Colonic mucosa (tissue), 4 donors: ENCODE data around the gene GGT7. TPM values are rescaled to one million over a fixed set of nuclear protein-coding genes. Genes with fewer than 3 reads are reported as not detected.
"Not testable (repeated sequence)": the region's sequence is repeated elsewhere in the genome, so short reads cannot be mapped to it uniquely, and the experiment has no call there.

ENCODE experiments used
- DNase-seq: peaks from one replicate; pipeline ENCODE4 v3.0.0-alpha.2; 2020
- H3K27ac ChIP-seq: fragments of 200-600 bp; one replicate; pipeline ENCODE4 v1.8.0; 2021
- H3K27me3 ChIP-seq: fragments of 200-600 bp; one replicate; pipeline ENCODE4 v1.8.0; 2021
- H3K36me3 ChIP-seq: fragments of 200-600 bp; one replicate; pipeline ENCODE4 v1.8.0; 2021
- H3K4me1 ChIP-seq: fragments of 200-600 bp; one replicate; pipeline ENCODE4 v1.8.0; 2021; ENCODE audit warnings: mild to moderate bottlenecking
- H3K4me3 ChIP-seq: fragments of 200-600 bp; one replicate; pipeline ENCODE4 v1.8.0; 2021
- H3K9ac ChIP-seq, 2 donors: one replicate each; pipeline ENCODE4 v1.7.0; 2013; ENCODE audit warnings: control low read depth in 2 of 2, low read depth in 2 of 2, low read length in 2 of 2
- H3K9me3 ChIP-seq: fragments of 200-600 bp; one replicate; pipeline ENCODE4 v1.8.0; 2021
- intact Hi-C: fragments of 100-400 bp; cut with DNase I; formaldehyde crosslinking; loops from one replicate; pipeline ENCODE4 v1.14.1; 2022
- total RNA-seq, 2 donors: library from RNA; stranded (reverse); fragmentation: NEBNext Ultra II Directional in 1 of 2; extraction: Animal tissue kit (Norgen Biotek cat#: 25700) in 1 of 2; gene quantifications; one replicate each; pipeline ENCODE4 v1.2.1, GENCODE V29; 2021
- TF ChIP-seq, protein P1 (sequence below): fragments of 200-600 bp; IDR thresholded peaks from one replicate; pipeline ENCODE4 v1.8.0; 2022; ENCODE audit warnings: antibody characterized with exemption, mild to moderate bottlenecking
- donor health status: healthy.
- donor health status: DM: no; HTN: no; CAD: no.
- donor health status: DM: no; HTN: no; CAD: no.

GGT7 gene
- total RNA-seq, 2 donors from 2014 or later: 10.1 to 17.8 TPM

DNA sequence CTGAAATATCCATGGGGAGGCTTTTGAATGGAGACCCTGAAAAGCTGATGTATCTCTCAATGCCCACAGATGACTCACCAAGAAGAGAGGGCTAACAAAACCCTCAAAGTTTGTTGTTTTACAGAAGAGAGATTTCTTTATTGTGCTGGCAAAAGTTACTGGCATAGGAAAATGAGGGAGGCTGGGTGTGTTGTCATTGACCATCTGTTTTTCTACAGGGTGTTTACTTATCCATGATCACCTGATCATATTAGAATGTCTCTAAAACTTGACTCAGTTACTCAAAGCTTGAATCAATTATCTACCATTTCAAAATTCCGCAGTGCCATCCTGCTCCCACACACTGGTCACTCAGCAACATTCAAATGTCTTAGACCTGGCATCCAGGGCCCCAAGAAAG, 57.0 kb downstream of the GGT7 start:
- intact Hi-C loops: no loop called here
- no peaks in the 10 kb centered on the region for H3K36me3 ChIP-seq
- no peaks in the 10 kb centered on the region for H3K27me3 ChIP-seq
- H3K4me1 ChIP-seq: no peaks in the 10 kb centered on the region
- no peak overlapping the region for H3K4me3 ChIP-seq
- H3K9ac ChIP-seq: no peak overlapping the region
- TF ChIP-seq, protein P1, sequence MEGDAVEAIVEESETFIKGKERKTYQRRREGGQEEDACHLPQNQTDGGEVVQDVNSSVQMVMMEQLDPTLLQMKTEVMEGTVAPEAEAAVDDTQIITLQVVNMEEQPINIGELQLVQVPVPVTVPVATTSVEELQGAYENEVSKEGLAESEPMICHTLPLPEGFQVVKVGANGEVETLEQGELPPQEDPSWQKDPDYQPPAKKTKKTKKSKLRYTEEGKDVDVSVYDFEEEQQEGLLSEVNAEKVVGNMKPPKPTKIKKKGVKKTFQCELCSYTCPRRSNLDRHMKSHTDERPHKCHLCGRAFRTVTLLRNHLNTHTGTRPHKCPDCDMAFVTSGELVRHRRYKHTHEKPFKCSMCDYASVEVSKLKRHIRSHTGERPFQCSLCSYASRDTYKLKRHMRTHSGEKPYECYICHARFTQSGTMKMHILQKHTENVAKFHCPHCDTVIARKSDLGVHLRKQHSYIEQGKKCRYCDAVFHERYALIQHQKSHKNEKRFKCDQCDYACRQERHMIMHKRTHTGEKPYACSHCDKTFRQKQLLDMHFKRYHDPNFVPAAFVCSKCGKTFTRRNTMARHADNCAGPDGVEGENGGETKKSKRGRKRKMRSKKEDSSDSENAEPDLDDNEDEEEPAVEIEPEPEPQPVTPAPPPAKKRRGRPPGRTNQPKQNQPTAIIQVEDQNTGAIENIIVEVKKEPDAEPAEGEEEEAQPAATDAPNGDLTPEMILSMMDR: no peak
- H3K9me3 ChIP-seq: no peaks in the 10 kb centered on the region
- no peak for DNase-seq
- H3K27ac ChIP-seq: no peak overlapping the region

DNA sequence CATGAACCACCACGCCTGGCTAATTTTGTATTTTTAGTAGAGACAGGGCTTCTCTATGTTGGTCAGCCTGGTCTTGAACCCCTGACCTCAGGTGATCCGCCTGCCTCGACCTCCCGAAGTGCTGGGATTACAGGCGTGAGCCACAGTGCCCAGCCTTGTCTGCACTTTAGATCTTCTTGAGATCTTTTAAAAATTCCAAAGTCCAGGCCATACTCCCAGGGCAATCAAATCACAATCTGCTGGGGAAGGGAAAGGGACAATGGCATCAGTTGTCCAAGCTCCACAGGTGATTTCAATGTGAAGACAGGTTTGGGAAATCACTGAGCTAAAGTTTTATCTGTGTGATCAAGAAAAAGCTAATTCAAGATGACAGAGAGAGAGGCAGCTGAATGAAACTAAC, 64.1 kb downstream of the GGT7 start:
- no peak overlapping the region for H3K27ac ChIP-seq
- no peaks in the 10 kb centered on the region for H3K36me3 ChIP-seq
- no peak overlapping the region for H3K4me3 ChIP-seq
- H3K9me3 ChIP-seq: no peaks in the 10 kb centered on the region
- H3K4me1 ChIP-seq: no peaks in the 10 kb centered on the region
- TF ChIP-seq, protein P1: no peak
- intact Hi-C loops: no loop called here
- no peaks in the 10 kb centered on the region for H3K27me3 ChIP-seq
- no peak overlapping the region for H3K9ac ChIP-seq
- DNase-seq: no peak

DNA sequence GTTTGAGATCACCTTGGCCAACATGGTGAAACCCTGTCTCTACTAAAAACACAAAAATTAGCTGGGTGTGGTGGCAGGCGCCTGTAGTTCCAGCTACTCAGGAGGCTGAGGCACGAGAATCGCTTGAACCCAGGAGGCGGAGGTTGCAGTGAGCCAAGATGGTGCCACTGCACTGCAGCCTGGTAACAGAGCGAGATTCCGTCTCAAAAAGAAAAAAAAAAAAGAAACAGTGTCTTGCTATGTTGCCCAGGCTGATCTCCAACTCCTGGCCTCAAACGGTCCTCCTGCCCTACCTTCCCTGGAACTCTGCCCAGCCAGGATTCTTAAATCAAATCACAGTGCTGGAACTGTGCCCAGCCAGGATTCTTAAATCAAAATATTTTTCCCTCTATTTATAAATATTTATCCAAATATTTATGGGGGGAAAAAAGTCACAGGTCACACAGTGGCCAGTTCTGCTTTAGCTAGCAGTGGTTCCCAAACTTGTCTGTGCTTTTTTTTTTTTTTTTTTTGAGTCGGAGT, 64.7 kb downstream of the GGT7 start:
- H3K9me3 ChIP-seq, H3K27me3 ChIP-seq, DNase-seq, H3K9ac ChIP-seq, H3K4me3 ChIP-seq, H3K36me3 ChIP-seq, H3K4me1 ChIP-seq, intact Hi-C loops, H3K27ac ChIP-seq: not testable (repeated sequence)

DNA sequence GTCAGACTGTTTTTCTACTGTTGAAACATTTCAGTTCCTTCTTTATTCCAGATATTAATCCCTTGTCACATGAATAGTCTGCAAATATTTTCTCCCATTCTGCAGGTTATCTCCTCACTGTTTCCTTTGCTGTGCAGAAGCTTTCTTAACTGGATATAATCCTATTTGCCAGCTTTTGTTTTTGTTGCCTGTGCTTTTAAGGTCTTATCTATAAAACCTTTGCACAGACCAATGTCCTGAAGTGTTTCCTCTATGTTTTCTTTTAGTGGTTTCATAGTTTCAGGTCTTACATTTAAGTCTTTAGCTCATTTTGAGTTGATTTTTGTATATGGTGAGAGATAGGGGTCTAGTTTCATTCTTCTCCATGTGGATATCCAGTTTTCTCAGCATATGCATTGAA, 66.4 kb downstream of the GGT7 start:
- intact Hi-C loops: no loop called here
- TF ChIP-seq, protein P1: no peak

DNA sequence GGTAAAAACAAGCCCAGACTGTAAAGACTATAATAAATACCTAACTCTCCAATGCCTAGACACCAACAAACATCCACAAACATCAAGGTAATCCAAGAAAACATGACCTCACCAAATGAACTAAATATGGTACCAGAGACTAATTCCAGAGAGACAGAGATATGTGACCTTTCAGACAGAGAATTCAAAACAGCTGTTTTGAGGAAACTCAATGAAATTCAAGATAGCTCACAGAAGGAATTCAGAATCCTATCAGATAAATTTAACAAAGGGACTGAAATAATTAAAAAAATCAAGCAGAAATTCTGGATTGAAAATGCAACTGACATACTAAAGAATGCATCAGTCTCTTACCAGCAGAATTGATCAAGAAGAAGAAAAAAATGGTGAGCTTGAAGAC, 73.8 kb downstream of the GGT7 start:
- intact Hi-C loops: no loop called here
- Histone ChIP-seq H3K27me3 (no peaks in the 10 kb centered on the region), H3K36me3 (no peaks in the 10 kb centered on the region), H3K4me1 (no peaks in the 10 kb centered on the region), H3K9me3 (no peaks in the 10 kb centered on the region), H3K4me3 (no peak overlapping the region), H3K27ac (no peak overlapping the region), H3K9ac (no peak overlapping the region)
- no peak for DNase-seq
- TF ChIP-seq, protein P1: no peak

More for the DNA sequence above, 66.4 kb downstream of the GGT7 start:
- no peaks in the 10 kb centered on the region for H3K9me3 ChIP-seq
- no peaks in the 10 kb centered on the region for H3K27me3 ChIP-seq
- no peaks in the 10 kb centered on the region for H3K4me1 ChIP-seq
- H3K4me3 ChIP-seq: no peak overlapping the region
- H3K36me3 ChIP-seq: no peaks in the 10 kb centered on the region
- H3K27ac ChIP-seq: no peak overlapping the region
- H3K9ac ChIP-seq: no peak overlapping the region
- no peak for DNase-seq

DNA sequence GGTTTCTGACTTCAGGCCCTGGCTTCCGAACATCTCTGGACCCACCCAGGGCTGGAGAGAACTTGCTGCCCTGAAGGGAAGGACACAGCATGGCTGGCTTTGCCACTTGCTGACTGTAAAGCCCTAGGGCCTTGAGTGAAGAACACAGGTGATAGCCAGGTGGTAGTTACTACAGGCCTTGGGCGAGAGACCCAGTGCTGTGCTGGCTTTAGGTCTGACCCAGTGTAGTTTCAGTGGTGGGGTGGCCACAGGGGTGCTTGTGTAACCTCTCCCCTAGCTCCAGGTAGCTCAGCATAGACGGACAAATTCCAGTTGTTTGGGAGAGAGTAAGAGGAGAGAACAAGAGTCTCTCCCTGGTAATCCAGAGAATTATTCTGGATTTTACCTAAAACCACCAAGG, 74.3 kb downstream of the GGT7 start:
- H3K36me3 ChIP-seq: no peaks in the 10 kb centered on the region
- no peak overlapping the region for H3K9ac ChIP-seq
- no peaks in the 10 kb centered on the region for H3K9me3 ChIP-seq
- no peak overlapping the region for H3K27ac ChIP-seq
- H3K4me3 ChIP-seq: no peak overlapping the region
- intact Hi-C loops: no loop called here
- no peaks in the 10 kb centered on the region for H3K27me3 ChIP-seq
- TF ChIP-seq, protein P1: no peak
- H3K4me1 ChIP-seq: no peaks in the 10 kb centered on the region
- no peak for DNase-seq
